Placental pericyte (primary cell): Measurements from ENCODE around the gene SDC3. TPM values are rescaled to one million over a fixed set of nuclear protein-coding genes. Genes with fewer than 3 reads are reported as not detected.

Experiments
- small RNA-seq: library from RNA; depleted of rRNA; stranded (forward); fragments of <200 nt; gene quantifications from one replicate; pipeline ENCODE3, GENCODE V24; 2012; ENCODE audit warnings: low replicate concordance
- total RNA-seq: library from RNA; depleted of rRNA; stranded (reverse); fragments of >200 nt; gene quantifications from 2 replicates; pipeline ENCODE4 v1.2.3, GENCODE V29; 2012

The SDC3 gene, protein sequence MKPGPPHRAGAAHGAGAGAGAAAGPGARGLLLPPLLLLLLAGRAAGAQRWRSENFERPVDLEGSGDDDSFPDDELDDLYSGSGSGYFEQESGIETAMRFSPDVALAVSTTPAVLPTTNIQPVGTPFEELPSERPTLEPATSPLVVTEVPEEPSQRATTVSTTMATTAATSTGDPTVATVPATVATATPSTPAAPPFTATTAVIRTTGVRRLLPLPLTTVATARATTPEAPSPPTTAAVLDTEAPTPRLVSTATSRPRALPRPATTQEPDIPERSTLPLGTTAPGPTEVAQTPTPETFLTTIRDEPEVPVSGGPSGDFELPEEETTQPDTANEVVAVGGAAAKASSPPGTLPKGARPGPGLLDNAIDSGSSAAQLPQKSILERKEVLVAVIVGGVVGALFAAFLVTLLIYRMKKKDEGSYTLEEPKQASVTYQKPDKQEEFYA
- 43.7 and 60.0 TPM in 2 replicates for total RNA-seq

DNA sequence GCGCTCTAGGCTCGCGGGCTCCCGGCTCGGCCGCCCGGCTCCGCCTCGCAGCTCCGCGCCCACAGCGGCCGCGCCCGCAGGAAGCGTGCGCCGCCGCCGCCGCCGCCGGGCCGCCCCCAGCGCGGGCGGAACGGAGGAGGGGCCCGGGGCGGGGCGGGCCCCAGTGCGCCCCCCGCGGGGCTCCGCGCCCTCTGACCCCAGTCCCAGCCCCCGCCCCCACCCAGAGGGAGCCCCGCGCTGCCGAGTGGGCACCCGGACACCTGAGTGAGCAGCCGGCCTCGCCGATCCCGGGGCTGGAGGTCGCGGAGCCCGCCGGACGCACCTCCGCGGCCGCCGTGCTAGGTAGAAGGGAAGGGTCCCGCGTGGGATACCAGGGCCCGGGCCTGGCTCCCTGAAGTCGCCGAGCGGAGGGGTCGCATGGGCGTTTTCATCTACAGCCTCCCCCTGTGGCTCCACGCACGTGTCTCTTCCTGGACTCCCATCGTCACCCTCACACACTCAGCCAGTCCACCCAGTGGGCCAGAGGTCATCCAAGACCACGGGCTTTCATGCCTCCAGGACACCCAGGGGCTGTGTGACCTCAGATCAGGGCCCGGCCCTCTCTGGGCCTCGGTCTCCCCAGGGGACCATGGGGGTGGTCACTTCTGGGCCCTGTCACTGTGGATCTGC lies at the start of gene SDC3:
TSS of gene SDC3 (minus strand) at position 63 of the 669 bp plus-strand sequence. CDS start 172 bp downstream, outside the sequence.

Small RNA genes lying within 50 kb of the gene (small RNA-seq; reads per million reads assigned to genes)
- gene RN7SKP91 (not detected), gene RN7SL371P (not detected)

Other genes starting within 250 kb of the SDC3 start
- gene MATN1, start 185.2 kb downstream of the SDC3 start, total RNA-seq, result under 0.01 and 0.44 TPM in 2 replicates
- 0.43 TPM in 1 of 2 replicates, not detected in the other for gene LAPTM5, start 151.0 kb downstream of the SDC3 start, total RNA-seq
- gene PUM1, start 157.0 kb upstream of the SDC3 start, total RNA-seq, result 61.5 and 78.2 TPM in 2 replicates